ENCODE measurements around the gene SOX5.

The SOX5 gene

DNA sequence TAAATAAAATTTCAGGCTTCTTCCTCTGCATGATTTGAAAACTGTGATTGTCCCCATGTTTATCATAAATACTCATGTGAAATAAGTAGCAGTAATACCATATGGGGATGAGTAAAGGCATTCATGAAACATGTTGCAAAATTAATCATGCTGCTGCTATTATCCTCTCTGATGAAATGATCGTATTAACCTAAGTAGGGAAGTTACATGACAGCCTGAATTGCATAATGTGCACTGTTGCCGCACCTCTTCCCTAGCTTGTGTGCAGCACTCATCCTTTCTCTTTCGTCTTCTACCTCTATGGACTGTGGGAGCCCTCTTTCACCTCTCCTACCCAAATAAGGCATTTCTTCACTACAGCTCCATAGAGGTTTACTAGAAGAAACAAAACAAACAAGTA, 367.6 kb downstream of the SOX5 start:
- no peak for DNase-seq

DNA sequence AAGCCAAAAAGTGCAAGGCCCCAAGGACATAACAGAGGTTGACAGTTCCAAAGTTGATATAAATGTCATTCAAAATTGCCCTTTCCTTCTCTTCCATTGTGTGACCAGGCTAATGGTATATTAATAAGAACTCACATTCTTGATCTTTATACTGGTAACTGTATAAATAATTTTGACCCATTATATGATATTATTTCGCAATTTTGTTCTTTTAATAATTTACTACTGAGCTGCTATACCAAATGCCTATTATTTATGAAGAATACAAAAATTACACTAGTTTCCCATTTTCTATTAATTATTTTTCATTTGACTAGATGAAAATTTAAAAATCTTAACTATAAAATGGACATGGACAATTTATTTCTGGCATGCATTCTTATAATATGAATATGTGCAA, 370.2 kb downstream of the SOX5 start:
- no peak for DNase-seq

DNA sequence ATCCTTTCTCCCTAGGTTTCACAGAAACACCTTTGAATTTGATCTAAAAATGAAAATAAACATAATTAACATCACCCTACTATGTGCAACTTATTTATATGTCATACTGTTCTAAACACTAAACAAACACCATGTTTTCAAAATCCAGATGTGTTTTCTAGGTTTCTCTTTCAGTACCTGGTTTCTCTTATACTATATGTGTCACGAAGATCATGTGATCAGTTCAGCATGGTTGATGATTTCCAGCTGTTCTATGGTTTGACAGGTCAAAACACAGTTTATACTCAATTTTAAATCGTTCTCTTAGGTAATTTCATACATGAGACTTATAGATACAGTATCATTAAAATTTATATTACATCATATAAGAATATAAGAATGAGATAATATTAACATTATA, 373.1 kb downstream of the SOX5 start:
- DNase-seq: no peak

DNA sequence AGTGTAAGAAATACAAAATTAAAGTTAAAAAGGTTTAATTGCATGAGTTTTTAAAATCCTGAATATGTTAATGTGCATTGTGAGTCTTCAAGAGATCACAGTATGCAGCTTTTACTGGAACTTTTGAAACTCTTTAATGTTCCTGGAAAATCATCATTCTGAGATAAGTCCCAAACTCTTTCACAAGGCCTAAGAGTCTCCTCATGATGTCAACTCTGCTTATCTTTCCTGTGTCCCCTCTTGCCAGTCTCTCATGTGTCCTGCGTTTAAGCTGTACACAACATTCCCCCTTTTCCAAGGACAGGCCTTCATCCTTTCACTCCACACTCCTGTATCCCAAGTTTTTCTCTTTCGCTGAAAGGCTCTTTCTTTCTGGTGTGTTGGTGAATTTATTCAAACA, 380.1 kb downstream of the SOX5 start:
- DNase-seq: no peak

DNA sequence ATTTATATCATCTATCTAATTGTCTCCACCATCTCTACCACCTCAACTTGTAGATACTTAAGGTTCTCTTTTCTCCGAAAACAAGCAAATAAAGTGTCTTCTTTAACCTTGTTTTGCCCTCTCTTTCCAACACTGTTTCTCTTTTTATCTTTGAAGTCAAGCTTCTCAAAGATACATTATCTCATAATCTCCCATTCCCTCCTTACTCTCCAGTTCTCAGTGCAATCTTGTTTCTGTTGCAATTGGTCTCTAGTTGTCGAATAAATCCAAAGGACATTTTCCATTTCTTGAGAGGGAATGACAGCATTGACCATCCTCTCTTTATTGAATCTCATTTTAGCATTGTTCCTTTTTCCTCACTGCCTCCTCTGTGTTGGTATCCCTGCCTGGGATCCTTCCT, 383.3 kb downstream of the SOX5 start:
- no peak for DNase-seq

DNA sequence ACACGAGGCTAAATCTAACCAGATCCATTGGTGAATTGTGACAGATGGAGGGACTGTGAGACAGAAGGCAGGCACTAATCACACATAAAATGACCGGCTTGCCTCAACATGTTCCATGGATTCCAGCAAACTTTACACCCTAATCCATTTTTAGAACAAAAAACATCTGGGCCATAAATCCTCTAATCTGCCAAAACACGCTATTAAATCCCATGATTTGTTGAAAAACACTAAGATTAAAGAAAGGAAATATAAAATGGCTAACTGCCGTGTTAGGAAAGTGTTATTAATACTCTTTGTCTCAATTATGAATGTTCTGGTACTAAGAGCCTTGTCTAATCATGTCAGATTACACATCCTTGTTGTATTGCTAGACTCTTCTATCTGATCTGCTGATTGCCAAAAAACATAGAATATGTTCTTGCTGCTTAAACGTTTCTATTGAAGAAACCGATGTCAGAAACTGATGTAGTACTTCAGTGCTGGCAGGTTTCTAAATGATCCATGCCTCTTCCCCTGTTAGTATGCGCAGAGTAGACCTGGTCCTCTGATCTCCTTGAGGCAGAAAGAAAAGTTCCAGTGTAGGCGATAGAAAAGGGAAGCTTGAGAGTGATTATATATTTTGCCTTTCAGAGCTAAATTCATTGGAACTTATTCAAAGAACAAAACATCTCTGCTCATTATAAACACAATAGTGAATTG, 384.9 kb downstream of the SOX5 start:
- no peak for DNase-seq

- no peak for DNase-seq
These were observed 387.8 kb downstream of the SOX5 start for GRCh38 chr12:23561364-23562345.

DNA sequence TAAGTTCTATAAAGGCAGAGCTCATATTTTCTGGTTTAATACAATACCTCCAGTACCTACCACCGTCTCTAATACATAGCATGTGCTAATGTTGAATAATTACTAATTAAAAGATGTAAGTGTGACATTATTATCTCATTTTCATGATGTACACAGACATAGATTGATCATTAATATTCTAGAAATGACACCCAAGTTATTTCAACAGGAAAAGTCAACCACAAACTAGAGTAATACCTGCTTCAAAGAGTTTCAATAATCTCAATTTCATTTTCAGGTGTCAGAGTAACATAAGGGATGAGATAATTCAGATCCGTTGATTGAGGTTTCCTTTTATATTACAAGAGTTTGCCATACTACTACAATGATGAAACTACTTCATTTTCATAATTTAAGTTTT, 388.9 kb downstream of the SOX5 start:
- DNase-seq: no peak

GRCh38 chr12:23559268-23559753, 390.2 kb downstream of the SOX5 start:
- DNase-seq: no peak

- no peak for DNase-seq
These were observed 392.8 kb downstream of the SOX5 start for GRCh38 chr12:23556661-23557060.

GRCh38 chr12:23555825-23556207, 393.7 kb downstream of the SOX5 start:
- DNase-seq: no peak

DNA sequence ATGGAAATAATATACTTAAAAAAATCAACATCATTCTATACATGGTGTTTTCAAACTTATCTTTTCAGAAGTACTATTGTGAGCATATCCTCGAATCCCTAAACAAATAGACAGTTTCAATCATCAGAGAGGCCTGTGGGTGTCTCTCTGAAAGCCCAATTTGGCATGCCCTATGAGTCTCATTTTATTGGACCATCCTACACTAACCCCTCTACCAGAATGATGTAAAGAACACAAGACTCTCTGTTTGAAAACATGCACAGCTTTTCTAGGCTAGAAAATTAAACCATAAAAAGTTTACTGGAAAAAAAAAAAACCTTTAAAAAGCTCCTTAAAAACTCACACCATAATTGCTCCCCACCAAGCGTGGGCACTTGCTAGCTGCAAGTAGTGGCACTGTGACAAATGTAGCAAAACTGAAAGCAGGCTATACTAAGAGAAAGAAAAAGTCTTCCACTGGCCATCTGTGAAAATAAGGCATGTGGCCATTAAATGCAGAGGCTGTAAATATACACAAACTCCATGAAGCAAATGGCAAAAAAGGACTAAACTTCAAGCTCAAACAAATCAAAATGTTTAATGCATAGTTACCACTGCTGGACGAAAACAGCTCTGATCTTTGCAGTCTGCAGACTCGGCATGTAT, 394.2 kb downstream of the SOX5 start:
- DNase-seq: no peak

GRCh38 chr12:23552417-23552816, 397.1 kb downstream of the SOX5 start:
- DNase-seq: no peak

- DNase-seq: no peak
These were observed 398.7 kb downstream of the SOX5 start for GRCh38 chr12:23550753-23551152.

DNA sequence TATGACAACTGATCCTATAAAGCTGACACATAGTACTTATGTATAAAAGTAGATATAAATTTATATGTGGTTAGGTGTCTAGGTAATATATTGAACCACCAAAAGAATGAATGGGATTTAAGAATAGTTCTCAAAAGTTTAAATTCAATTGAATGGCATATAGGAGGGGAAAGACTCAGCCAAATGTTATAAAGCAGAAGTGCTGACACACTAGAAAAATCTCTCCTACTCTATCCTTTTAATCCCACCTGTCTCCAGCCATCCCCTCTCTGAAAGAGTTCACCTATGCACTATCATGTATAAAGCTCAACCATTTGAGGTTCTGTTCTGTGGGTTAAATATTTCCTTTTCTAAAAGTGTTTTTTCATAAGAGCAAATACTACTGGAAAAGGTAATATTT, 400.7 kb downstream of the SOX5 start:
- DNase-seq: no peak

DNA sequence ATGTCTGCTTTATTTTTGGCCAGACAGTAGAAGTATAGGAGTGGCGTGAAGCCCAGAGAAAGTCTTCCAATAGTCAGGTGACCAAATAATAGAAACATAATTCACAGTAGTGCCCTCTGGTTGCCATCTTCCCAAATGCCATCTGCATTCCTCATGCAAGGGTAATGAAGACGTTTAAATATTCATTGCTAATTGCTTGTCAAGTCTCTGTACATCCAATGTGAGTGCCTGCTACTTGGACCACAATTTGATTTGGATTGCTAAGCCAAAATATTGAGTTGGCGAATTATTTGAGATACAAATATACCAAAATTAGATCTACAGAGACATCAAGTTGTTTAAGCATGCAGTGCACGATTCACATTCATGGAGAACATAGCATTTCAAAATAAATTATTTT, 402.7 kb downstream of the SOX5 start:
- DNase-seq: no peak

DNA sequence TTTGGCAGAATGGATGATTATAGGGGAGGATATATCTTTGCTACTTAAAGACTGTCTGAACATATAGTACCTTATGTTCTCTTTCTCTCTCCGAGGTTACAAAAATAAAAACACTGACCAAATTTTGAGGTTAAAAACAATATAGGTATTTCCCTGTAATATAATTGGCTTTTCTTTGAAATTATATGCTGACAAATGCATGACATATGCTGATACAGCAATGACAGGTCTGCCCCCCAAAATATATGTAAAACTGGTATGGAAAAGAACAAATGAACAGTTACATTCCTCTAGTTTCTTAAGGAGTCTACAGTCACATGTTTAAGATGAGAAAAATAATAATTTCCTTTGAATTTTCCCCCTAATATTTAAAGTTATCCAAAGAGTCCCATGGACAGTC, 405.7 kb downstream of the SOX5 start:
- no peak for DNase-seq

- DNase-seq: no peak
These were observed 407.3 kb downstream of the SOX5 start for GRCh38 chr12:23542187-23542586.

DNA sequence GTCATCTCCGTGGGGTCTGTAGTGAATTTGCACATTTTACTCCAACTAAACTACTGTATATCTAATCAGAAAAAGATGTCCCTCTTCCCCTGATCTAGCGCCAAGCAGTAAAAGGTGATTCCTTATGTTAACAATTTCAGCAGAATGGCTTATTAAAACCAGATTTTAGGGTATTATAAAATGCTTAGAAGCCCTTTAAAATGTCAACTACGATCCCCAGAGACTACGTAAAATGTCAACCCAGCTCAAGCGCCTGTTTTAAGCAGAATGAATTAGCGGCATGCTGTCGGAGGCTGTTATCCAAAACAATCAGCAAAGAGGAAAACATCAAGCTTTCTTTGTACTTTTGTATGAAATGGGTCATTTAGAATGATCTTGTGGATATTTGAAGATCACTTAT, 408.9 kb downstream of the SOX5 start:
- no peak for DNase-seq

DNA sequence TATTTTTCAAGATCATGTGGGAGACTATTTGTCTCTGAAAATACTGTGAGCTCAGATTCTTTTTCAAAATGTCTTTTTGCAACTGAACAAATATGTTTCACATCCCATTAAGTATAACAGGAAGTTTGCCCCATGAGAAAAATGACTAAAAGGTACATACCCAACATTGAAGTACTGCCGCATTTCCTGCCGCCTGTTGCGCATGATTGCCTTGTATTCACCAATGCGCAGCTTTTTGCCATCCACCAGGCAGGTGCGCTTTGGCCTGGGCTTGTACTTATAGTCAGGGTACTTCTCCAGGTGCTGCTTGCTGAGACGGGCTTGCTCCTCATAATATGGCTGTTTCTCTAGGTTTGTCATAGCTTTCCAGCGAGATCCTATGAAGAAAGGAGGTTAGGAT, 413.2 kb downstream of the SOX5 start:
- no peak for DNase-seq

GRCh38 chr12:23535441-23535840, 414.0 kb downstream of the SOX5 start:
- DNase-seq: no peak

GRCh38 chr12:23534196-23534595, 415.3 kb downstream of the SOX5 start:
- DNase-seq: no peak

DNA sequence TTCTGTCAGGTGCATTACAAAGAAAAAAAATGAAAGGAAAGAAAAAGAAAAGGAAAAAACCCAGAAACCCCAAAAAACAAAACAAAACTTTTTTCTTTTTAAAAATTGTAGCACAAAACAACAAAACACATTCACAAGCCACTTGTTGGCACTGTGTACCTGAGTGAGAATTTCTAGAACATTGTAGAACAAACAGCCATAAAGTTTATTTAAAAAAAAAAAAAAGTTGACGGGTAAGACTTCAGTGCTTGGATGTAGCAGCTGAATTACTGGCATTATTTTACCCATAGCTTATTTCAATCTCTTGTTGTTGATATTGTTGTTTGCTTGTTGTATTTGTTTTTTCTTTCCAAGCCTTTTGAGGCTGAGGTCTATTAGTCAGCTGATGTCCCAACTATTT, 415.8 kb downstream of the SOX5 start:
- DNase-seq: no peak

GRCh38 chr12:23533265-23533664, 416.2 kb downstream of the SOX5 start:
- no peak for DNase-seq

All from NCI-H1048 (cell line).